ENCODE data around the gene KMT2D.

Gene KMT2D

DNA sequence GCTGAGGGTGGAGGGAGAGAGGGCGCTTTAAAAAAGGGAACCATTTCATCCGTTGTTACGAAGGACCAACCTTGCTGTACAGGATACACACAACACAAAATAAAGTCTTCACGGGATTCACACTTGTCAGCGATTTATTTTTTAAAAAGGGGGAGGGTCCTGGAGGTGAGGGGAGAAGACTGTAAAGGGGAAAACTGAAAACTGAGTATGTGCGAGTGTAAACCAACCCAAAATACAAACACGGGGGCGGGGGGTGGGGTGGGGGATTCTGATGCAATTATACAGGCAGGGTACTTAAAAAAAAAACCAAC, 41.5 kb downstream of the KMT2D start:
- DNase-seq (ENCODE audit: low read depth in 2 of 2) = no peak

DNA sequence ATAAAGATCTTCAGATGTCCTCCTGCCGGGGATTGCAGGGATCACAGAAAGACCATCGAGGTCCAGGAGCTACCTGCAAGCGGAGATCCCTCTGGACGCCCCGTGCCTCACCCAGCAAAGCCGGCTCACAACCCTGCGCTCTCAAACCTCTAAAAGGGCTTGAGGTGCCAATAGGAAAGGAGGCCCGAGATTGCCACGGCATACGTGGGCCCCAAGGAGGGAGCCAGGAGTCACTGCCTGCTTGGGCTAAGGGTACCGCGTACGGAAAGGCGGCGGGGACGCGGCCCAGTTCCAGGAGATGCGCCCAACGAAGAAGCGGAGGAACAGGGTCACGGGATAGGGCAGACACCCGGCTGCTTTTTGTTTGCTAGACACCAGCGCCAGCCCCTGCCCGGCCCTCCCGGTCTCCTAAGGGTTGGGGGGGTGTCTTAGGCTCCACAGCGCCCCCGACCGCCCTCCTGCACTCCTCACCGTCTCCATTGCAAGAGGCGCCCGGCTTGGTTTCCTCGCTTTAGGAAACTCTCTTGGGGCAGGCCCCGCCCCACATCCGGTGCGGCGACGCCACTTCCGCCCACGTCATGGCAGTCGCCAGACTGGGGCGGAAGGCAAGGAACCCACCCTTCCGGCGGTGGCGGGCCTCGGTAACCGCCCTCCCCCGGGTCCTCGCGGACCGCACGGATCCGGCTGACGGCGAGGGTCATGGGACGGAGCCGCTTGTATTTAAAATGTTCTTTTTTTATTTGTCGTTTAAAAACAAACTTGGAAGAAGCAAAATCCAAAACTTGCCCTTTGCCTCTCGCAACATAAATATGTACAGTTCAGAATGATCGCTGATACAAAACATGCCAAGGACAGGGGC, 42.1 kb downstream of the KMT2D start, which contains the start of gene PRKAG1:
PRKAG1 (minus strand) TSS at position 516 of the 859 bp plus-strand sequence; CDS start at position 480, 36 bp downstream.
- peak; percentile 94 to 95 for DNase-seq (ENCODE audit: low read depth in 2 of 2)

DNA sequence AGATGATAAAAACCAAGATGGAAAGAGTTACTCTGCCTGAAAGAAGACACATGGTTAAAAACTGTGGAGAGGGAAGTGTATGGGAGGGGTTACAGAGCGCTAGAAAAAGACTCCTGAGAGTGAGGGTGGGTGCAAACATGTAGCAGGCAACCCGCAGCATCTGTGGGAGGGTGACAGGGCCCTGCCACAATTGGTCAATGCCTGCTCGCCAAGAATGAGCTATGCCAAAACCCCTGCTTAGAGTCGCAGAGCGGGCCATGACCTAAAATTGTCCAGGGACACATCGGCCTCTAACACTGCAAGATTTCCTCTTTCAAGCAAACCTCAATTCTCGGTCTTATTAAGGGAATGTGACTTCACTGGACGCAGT, 42.7 kb downstream of the KMT2D start:
- peak in 1 of 2 donors; percentile 41 for DNase-seq (ENCODE audit: low read depth in 2 of 2)

DNA sequence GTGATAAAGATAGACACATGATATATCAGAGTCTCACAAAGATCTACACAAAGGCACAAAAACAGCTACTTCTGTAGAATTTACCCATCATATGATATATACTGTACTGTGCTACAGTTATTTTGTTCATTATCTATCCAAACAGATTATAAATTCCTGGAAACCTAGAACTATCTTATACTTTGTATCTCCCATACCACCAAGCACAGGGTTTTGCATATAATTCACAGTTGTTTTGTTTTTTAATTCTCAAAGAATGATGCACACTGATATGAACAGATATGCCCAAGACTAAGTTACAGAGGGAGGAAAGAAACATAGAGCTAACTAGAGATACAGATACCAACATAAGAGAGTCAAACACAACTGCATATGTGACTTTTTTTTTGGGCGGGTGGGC, 45.4 kb downstream of the KMT2D start:
- DNase-seq (ENCODE audit: low read depth in 2 of 2) = no peak

DNA sequence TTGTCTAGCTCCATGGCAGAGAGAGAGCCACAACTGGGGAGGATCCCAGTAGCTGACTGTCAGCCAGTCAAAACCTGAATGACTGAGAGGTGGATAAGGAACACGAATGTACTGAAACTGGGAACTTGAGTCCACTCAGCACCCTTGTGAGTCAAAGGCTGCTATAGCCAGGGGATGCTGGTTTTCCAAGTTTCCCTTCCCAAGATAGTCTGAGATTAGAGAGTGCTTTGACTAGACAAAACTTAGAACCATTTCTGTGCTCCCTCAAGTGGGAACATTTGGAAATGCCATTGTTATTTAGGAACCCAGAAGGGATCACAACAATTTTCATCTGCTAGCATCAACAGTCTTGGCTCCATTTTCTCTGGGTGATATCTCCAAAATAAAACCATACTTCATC, 46.0 kb downstream of the KMT2D start:
- DNase-seq (ENCODE audit: low read depth in 2 of 2) = no peak

DNA sequence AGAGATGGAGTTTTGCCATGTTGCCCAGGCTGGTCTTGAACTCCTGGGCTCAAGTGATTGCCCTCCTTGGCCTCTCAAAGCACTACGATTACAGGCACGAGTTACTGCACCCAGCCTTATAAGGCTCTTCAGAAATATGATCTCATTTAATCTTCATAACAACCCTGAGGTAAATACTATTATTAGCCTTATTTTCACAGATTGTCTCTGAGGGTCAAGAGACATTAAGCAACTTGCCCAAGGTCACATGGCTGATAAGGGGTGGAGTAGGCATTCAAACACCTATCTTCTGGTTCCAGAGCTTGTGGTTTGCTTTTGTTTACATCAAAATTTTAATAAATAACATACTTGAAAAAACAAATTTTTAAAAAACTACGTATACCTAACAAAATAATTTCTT, 47.2 kb downstream of the KMT2D start:
- no peak for DNase-seq (ENCODE audit: low read depth in 2 of 2)

DNA sequence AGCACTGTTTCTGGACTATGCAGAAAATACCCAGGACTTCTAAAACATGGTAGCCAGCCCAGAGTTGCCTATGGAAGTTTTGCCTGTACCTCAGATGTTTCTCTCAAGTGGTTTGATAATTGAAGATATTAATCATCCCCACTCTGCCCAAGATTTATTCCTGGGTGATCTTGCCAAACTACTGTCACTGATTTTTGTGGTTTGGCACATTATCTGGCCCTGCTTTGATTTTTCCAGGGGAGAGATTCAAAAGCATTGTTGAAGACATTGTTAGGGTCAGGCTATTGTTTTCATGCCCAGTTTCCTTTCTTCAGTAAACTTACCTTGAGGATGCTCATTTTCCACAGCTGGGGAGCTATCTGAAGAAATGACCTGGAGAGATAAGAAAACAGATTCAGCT, 47.9 kb downstream of the KMT2D start:
- DNase-seq (ENCODE audit: low read depth in 2 of 2) = no peak
